H9 (cell line): ENCODE results near the gene VIT. TPM values are rescaled to one million over a fixed set of nuclear protein-coding genes. Genes with fewer than 3 reads are reported as not detected.

ENCODE experiments used
- DNase-seq: peaks from one replicate; pipeline ENCODE4 v3.0.0-alpha.2; 2017
- H2AFZ ChIP-seq: one replicate; pipeline ENCODE4 v1.6.1; 2013; ENCODE audit warnings: mild to moderate bottlenecking, low read length, control low read depth, moderate library complexity
- H2AK5ac ChIP-seq: 2 replicates; pipeline ENCODE4 v1.6.1; 2013; ENCODE audit warnings: low read length, control low read depth, mixed read lengths; ENCODE audit not compliant: insufficient read length
- H2BK120ac ChIP-seq: one replicate; pipeline ENCODE4 v1.6.1; 2013; ENCODE audit warnings: low read depth, mild to moderate bottlenecking, low read length, control low read depth, inconsistent platforms; ENCODE audit not compliant: poor library complexity, severe bottlenecking
- H2BK12ac ChIP-seq: 2 replicates; pipeline ENCODE4 v1.6.1; 2013; ENCODE audit warnings: low read length, control low read depth, mixed read lengths, low read depth; ENCODE audit not compliant: insufficient read length
- H2BK15ac ChIP-seq: 2 replicates; pipeline ENCODE4 v1.6.1; 2013; ENCODE audit warnings: low read depth, low read length, control low read depth
- H2BK20ac ChIP-seq: one replicate; pipeline ENCODE4 v1.6.1; 2013; ENCODE audit warnings: low read depth, mild to moderate bottlenecking, low read length, control low read depth, inconsistent platforms; ENCODE audit not compliant: poor library complexity, severe bottlenecking
- H2BK5ac ChIP-seq: 2 replicates; pipeline ENCODE4 v1.6.1; 2013; ENCODE audit warnings: low read length, control low read depth, mixed read lengths; ENCODE audit not compliant: insufficient read length
- H3K14ac ChIP-seq: 2 replicates; pipeline ENCODE4 v1.6.1; 2013; ENCODE audit warnings: low read length, control low read depth; ENCODE audit not compliant: insufficient read depth
- H3K18ac ChIP-seq: 2 replicates; pipeline ENCODE4 v1.6.1; 2013; ENCODE audit warnings: low read depth, mild to moderate bottlenecking, mixed read lengths, low read length, control low read depth; ENCODE audit not compliant: insufficient read length
- H3K23ac ChIP-seq: 2 replicates; pipeline ENCODE4 v1.6.1; 2013; ENCODE audit warnings: low read length, control low read depth, mixed read lengths, low read depth; ENCODE audit not compliant: insufficient read length
- H3K23me2 ChIP-seq: 2 replicates; pipeline ENCODE4 v1.6.1; 2013; ENCODE audit warnings: low read depth, mild to moderate bottlenecking, mixed read lengths, low read length, control low read depth; ENCODE audit not compliant: insufficient read length, poor library complexity, severe bottlenecking
- H3K27ac ChIP-seq: 2 replicates; pipeline ENCODE4 v1.5.1; 2013; ENCODE audit warnings: low read length, control low read depth, mixed read lengths, low read depth; ENCODE audit not compliant: insufficient read length
- H3K27me3 ChIP-seq: 2 replicates; pipeline ENCODE4 v1.6.1; 2013; ENCODE audit warnings: low read length, control low read depth, inconsistent platforms; ENCODE audit not compliant: insufficient read depth
- H3K4ac ChIP-seq: 2 replicates; pipeline ENCODE4 v1.6.1; 2013; ENCODE audit warnings: low read depth, mild to moderate bottlenecking, control low read depth, inconsistent platforms, low read length, moderate library complexity
- H3K4me1 ChIP-seq: 2 replicates; pipeline ENCODE4 v1.6.1; 2013; ENCODE audit warnings: low read length, control low read depth, inconsistent platforms; ENCODE audit not compliant: insufficient read depth
- H3K4me2 ChIP-seq: 2 replicates; pipeline ENCODE4 v1.6.1; 2013; ENCODE audit warnings: low read length, control low read depth, mixed read lengths; ENCODE audit not compliant: insufficient read length, insufficient read depth
- H3K56ac ChIP-seq: 2 replicates; pipeline ENCODE4 v1.6.1; 2013; ENCODE audit warnings: low read depth, mild to moderate bottlenecking, mixed read lengths, low read length, control low read depth; ENCODE audit not compliant: insufficient read length
- H3K79me1 ChIP-seq: 2 replicates; pipeline ENCODE4 v1.6.1; 2013; ENCODE audit warnings: low read depth, mild to moderate bottlenecking, moderate library complexity, low read length, control low read depth, inconsistent platforms; ENCODE audit not compliant: insufficient read depth, poor library complexity, severe bottlenecking
- H3K79me2 ChIP-seq: 2 replicates; pipeline ENCODE4 v1.6.1; 2013; ENCODE audit warnings: low read length, control low read depth, inconsistent platforms; ENCODE audit not compliant: insufficient read depth
- H3K9ac ChIP-seq: 2 replicates; pipeline ENCODE4 v1.6.1; 2013; ENCODE audit warnings: low read length, control low read depth, mixed read lengths; ENCODE audit not compliant: insufficient read length; ENCODE audit errors: extremely low read depth
- H3K9me3 ChIP-seq: one replicate; pipeline ENCODE4 v1.6.1; 2013; ENCODE audit warnings: low read depth, low read length, inconsistent platforms; ENCODE audit not compliant: control insufficient read depth
- H3T11ph ChIP-seq: one replicate; pipeline ENCODE4 v1.6.1; 2013; ENCODE audit warnings: mild to moderate bottlenecking, low read length, control low read depth, inconsistent platforms
- H4K20me1 ChIP-seq: one replicate; pipeline ENCODE4 v1.6.1; 2013; ENCODE audit not compliant: control insufficient read depth, insufficient read length, insufficient read depth
- H4K5ac ChIP-seq: 2 replicates; pipeline ENCODE4 v1.6.1; 2013; ENCODE audit warnings: low read depth, mild to moderate bottlenecking, mixed read lengths, low read length, control low read depth; ENCODE audit not compliant: insufficient read length
- H4K8ac ChIP-seq: replicated peaks from 2 replicates; pipeline ENCODE4 v1.6.1; 2013; ENCODE audit warnings: low read length, control low read depth, mixed read lengths, low read depth; ENCODE audit not compliant: insufficient read length
- H4K91ac ChIP-seq: 2 replicates; pipeline ENCODE4 v1.6.1; 2013; ENCODE audit warnings: low read depth, mild to moderate bottlenecking, moderate library complexity, mixed read lengths, low read length, control low read depth; ENCODE audit not compliant: insufficient read length
- H3K27ac Mint-ChIP-seq, 3 experiments: 2 replicates in 2 of 3; 3 replicates in 1 of 3; pipeline ENCODE4 v1.8.0; 2020 to 2021; ENCODE audit warnings: mixed read lengths in 3 of 3, mild to moderate bottlenecking in 1 of 3, moderate library complexity in 1 of 3
- H3K27me3 Mint-ChIP-seq: 2 replicates; pipeline ENCODE4 v1.8.0; 2021; ENCODE audit warnings: low read depth, mild to moderate bottlenecking, moderate library complexity, mixed read lengths
- H3K36me3 Mint-ChIP-seq, 3 experiments: 2 replicates in 2 of 3; 3 replicates in 1 of 3; pipeline ENCODE4 v1.8.0; 2020 to 2021; ENCODE audit warnings: low read depth in 3 of 3, mixed read lengths in 3 of 3; ENCODE audit not compliant: insufficient read depth in 1 of 3
- H3K4me1 Mint-ChIP-seq, 2 experiments: 2 replicates each; pipeline ENCODE4 v1.8.0; 2020; ENCODE audit warnings: mixed read lengths in 2 of 2
- H3K4me3 Mint-ChIP-seq, 2 experiments: 2 replicates in 1 of 2; 3 replicates in 1 of 2; pipeline ENCODE4 v1.8.0; 2020 to 2021; ENCODE audit warnings: mild to moderate bottlenecking in 2 of 2, mixed read lengths in 2 of 2, moderate library complexity in 1 of 2
- H3K9me3 Mint-ChIP-seq, 2 experiments: 2 replicates in 1 of 2; 3 replicates in 1 of 2; pipeline ENCODE4 v1.8.0; 2020; ENCODE audit warnings: mild to moderate bottlenecking in 2 of 2, mixed read lengths in 2 of 2, moderate library complexity in 1 of 2
- WGBS: extraction: QIAGEN DNeasy Blood & Tissue Kit; methylation state at CpG from one replicate; pipeline ENCODE4 v1.1.7; 2013; ENCODE audit warnings: missing lambda C conversion rate, low lambda C conversion rate, mixed read lengths; ENCODE audit not compliant: insufficient read length; ENCODE audit errors: extremely low coverage; 5-methylcytosine and 5-hydroxymethylcytosine counted together
- total RNA-seq: library from RNA; stranded (reverse); gene quantifications from 2 replicates; pipeline ENCODE4 v1.2.1, GENCODE V29; 2021
- TF ChIP-seq, protein P1 (sequence below): fragments of 200-600 bp; sonication (generic); conservative IDR thresholded peaks from 3 replicates; pipeline ENCODE4 v1.8.0; 2021; ENCODE audit warnings: antibody characterized with exemption, mild to moderate bottlenecking

VIT gene
- total RNA-seq, 1 experiment from 2014 or later, result 0.15 TPM

DNA sequence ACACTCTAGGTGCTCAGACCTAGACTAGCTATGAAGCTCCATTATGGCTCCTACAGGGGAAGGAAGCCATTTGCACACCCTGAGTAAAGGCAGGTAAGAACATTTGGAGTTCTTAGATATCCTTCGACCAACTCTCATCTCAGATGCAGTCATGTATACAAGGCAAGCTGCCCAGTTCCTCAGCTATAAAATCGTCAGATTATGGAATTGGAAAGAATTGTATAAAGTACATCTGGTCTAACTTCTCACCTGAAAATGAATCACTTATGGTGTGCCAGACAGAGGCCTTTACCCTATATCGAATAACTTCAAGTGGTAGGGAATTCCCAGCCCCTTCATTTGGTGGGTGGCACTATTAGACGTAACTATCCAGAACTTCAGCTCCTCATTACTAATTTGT is 79.3 kb downstream of the VIT start:
- Histone ChIP-seq H3K4me2 (no peak overlapping the region), H3K79me2 (no peaks in the 10 kb centered on the region), H3K23ac (no peak overlapping the region), H2AK5ac (no peak overlapping the region), H2AFZ (no peak overlapping the region), H3K27me3 (no peaks in the 10 kb centered on the region), H3K27ac (no peak overlapping the region), H2BK20ac (no peak overlapping the region), H3K18ac (no peak overlapping the region), H3K14ac (no peak overlapping the region), H3K9ac (no peak overlapping the region), H2BK12ac (no peak overlapping the region), H3T11ph (no peak overlapping the region), H3K4me1 (no peaks in the 10 kb centered on the region), H3K56ac (no peak overlapping the region), H2BK120ac (no peak overlapping the region), H4K20me1 (no peaks in the 10 kb centered on the region), H2BK5ac (no peak overlapping the region), H3K23me2 (no peaks in the 10 kb centered on the region), H4K91ac (no peak overlapping the region), H3K79me1 (no peaks in the 10 kb centered on the region), H4K5ac (no peak overlapping the region), H3K9me3 (no peaks in the 10 kb centered on the region), H2BK15ac (no peak overlapping the region), H4K8ac (no peak overlapping the region), H3K4ac (no peak overlapping the region)
- TF ChIP-seq, protein P1, sequence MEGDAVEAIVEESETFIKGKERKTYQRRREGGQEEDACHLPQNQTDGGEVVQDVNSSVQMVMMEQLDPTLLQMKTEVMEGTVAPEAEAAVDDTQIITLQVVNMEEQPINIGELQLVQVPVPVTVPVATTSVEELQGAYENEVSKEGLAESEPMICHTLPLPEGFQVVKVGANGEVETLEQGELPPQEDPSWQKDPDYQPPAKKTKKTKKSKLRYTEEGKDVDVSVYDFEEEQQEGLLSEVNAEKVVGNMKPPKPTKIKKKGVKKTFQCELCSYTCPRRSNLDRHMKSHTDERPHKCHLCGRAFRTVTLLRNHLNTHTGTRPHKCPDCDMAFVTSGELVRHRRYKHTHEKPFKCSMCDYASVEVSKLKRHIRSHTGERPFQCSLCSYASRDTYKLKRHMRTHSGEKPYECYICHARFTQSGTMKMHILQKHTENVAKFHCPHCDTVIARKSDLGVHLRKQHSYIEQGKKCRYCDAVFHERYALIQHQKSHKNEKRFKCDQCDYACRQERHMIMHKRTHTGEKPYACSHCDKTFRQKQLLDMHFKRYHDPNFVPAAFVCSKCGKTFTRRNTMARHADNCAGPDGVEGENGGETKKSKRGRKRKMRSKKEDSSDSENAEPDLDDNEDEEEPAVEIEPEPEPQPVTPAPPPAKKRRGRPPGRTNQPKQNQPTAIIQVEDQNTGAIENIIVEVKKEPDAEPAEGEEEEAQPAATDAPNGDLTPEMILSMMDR, result no peak
- Mint-ChIP-seq H3K4me3 (no peak overlapping the region), H3K27me3 (no peaks in the 10 kb centered on the region; the same call in 1 of the 2 replicates), H3K27ac (no peak overlapping the region), H3K9me3 (no peaks in the 10 kb centered on the region), H3K4me1 (peaks cover 2% of the 10 kb centered on the region in 2 experiments; a peak in 3 of 4 replicates), H3K36me3 (no peaks in the 10 kb centered on the region)
- WGBS, result no CpG with 5 or more reads among the region's 4 CpGs
- no peak for DNase-seq
